ENCODE results near the gene TNFAIP1. TPM values are rescaled to one million over a fixed set of nuclear protein-coding genes. Genes with fewer than 3 reads are reported as not detected.
A peak's percentile ranks its signal among the peaks of the same experiment; 100 is the strongest.

TNFAIP1 gene
- total RNA-seq, 8 experiments from 2014 or later = 20.8 to 69.2 (median 24.8) TPM

DNA sequence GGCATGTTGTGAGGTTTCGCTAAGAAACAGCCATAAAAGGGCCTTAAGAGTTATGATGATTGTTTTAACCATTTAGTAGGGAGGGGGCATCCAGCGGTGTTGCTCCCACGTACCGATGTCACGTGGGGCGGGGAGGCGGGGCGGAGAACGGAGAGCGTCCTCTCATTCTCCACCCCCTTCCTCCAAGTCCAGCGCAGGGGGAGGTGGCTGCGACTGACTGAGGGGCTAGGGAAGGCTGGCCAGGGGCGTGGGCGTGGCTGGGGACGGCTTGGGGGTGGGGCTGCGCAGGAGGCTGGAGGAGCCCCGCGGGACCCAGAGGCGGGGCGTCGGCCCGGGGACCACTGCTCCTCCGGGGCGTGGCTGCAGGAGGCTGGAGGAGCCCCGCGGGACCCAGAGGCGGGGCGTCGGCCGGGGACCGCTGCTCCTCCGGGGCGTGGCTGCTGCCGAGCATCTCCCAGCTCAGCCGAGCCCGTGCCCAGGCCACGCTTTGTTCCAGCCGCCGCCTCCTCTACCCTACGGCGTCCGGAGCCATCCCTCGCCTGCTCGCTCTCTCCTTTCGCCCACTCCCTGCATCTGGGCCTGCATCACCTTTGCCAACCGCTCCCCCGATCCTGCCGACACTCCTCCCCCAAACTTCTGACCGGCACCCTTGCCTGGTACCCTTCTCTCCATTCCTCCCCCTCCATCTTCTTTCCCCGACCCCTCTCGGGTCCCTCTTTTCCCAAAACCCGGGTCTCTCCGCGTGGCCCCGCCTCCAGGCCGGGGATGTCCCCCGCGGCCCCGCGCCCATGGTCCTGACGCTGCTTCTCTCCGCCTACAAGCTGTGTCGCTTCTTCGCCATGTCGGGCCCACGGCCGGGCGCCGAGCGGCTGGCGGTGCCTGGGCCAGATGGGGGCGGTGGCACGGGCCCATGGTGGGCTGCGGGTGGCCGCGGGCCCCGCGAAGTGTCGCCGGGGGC is 36.0 kb downstream of the TNFAIP1 start, which contains the start of gene SARM1:
Gene SARM1 (plus strand): TSS at position 450 of the 958 bp plus-strand sequence. CDS start 339 bp downstream, at position 789.
- Histone ChIP-seq H3K4me1 (replicated peaks in 1 of 2) (peaks cover 24 to 26% of the 10 kb centered on the region in 2 donors), H3K4me3 (peak within 1 kb of the TSS; percentile 48 to 68 (median 51)), H3K27ac (peak within 1 kb of the TSS; percentile 86 to 92)
- in situ Hi-C loops (cut with MboI; ENCODE audit: low pct_unique_long_range_greater_than_20kb in 2 of 9, low sequenced_read_pairs in 9 of 9, unreplicated experiment in 9 of 9) = no loop called here
- ATAC-seq (replicated peaks in 6 of 8) = peak; percentile 83 to 91 (median 90)
- 0% methylated on average over 3 of the region's 80 CpGs; no CpG with 5 or more reads in 9 of the 10 experiments for WGBS, 10 experiments

DNA sequence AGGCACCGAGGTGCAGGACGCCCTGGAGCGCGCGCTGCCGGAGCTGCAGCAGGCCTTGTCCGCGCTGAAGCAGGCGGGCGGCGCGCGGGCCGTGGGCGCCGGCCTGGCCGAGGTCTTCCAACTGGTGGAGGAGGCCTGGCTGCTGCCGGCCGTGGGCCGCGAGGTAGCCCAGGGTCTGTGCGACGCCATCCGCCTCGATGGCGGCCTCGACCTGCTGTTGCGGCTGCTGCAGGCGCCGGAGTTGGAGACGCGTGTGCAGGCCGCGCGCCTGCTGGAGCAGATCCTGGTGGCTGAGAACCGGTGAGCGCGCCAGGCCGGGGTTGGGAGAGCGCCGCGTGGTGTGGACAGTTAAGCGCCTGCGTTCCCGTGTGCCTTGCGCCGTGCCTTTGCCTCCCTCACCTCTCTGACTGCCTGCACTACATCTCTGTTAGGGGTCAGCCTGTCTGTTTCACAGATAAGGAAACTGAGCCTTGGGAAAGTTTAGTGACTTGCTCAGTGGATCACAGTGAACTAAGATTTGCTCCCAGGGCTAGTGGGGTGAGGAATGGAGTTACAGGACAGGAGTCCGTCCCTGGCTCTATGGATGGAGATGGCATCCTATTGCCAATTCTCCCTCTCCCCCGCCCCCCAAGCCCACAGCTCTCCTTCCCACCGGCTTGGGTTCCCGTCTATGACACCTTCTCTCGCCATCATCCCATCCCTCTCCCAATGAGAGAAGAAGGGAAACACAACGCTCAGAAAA is 36.8 kb downstream of the TNFAIP1 start:
- Histone ChIP-seq H3K4me3 (peak overlapping the region; percentile 48 to 68 (median 51)), H3K27ac (peak overlapping the region; percentile 86 to 92), H3K4me1 (replicated peaks in 1 of 2) (peaks cover 24 to 26% of the 10 kb centered on the region in 2 donors)
- 6 to 20% (median 10%) methylated on average over 1 to 9 of the region's 53 CpGs; no CpG with 5 or more reads in 6 of the 10 experiments for WGBS, 10 experiments
- peak in 3 of 8 experiments; percentile 0 to 13 (median 0) for ATAC-seq (replicated peaks in 6 of 8)
- in situ Hi-C loops (cut with MboI; ENCODE audit: low pct_unique_long_range_greater_than_20kb in 2 of 9, low sequenced_read_pairs in 9 of 9, unreplicated experiment in 9 of 9) = no loop called here

DNA sequence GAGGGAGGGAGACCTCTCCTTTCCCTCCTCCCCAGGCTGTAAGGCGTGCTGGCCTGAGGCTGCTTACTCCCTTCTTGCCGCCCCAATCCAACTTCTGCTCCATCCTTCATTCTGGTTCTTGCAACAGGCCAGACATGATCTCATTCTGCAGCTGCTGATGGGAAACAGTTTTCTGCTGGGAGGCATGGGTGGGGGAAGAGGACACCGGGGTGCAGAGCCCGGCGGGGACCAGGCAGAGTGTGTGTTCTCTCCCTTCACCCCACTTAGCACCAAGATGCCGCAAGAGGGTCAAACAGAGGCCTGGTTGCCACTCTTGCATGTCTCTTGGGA is 37.3 kb downstream of the TNFAIP1 start:
- in situ Hi-C loops (cut with MboI; ENCODE audit: low pct_unique_long_range_greater_than_20kb in 2 of 9, low sequenced_read_pairs in 9 of 9, unreplicated experiment in 9 of 9) = no loop called here
- WGBS, 10 experiments = 90 to 100% (median 100%) methylated on average over 1 to 4 of the region's 6 CpGs; no CpG with 5 or more reads in 6 of the 10 experiments
- Histone ChIP-seq H3K27ac (peak overlapping the region in 1 of 2 donors; percentile 92), H3K4me3 (peak overlapping the region; percentile 48 to 68 (median 51)), H3K4me1 (replicated peaks in 1 of 2) (peaks cover 24 to 26% of the 10 kb centered on the region in 2 donors)
- no peak for ATAC-seq (replicated peaks in 6 of 8)

DNA sequence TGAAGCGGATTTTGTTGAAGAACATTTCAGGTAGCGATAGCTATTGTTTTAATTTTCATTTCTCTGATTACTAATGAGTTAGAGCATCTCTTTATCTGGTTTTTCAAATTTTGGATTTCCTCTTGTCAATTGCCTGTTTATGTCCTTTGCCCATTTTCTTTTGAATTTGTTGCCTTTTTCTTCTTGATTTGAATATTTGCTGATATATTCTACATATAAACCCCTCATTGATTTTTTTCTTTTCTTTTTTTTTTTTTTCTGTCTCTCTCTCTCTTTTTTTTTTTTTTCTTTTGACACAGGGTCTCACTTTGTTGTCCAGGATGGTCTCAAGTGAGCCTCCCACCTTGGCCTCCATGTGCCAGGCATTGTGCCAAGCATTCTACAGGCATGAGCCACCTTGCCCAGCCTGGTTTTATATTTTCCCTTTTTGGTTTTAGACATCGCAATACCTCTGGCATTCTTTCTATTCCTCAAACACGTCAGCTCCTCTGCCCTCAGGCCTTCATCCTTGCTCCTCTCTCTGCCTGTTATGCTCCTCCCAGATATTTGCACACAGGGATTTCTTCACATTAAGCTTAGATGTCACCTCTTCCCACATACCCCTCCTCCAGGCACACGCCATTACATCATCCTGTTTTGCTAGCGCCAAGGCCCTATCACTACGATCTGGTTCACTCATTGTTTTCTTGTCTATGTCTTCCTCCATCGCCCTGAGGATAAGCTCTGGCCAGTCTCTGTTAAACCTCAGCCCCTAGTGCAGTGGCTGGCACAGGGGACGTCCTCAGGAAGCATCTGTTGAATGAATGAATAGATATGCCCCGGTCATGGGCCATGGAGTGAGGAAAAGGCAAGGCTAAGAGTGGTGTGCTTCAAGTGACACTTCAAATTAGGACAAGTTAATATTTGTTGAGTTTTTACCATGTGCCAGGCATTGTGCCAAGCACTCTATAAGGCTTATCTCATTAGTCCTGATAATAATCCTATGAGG is 44.5 kb downstream of the TNFAIP1 start:
- peak in 3 of 8 experiments; percentile 51 to 64 (median 51) for ATAC-seq (replicated peaks in 6 of 8)
- in situ Hi-C loops (cut with MboI; ENCODE audit: low pct_unique_long_range_greater_than_20kb in 2 of 9, low sequenced_read_pairs in 9 of 9, unreplicated experiment in 9 of 9) = loop anchor here in 1 of 9 experiments (25.0 kb wide), 1 partner anchor 107 kb away; no protein-coding TSS in a partner anchor
- 69 to 97% (median 88%) methylated on average over 3 to 10 of the region's 10 CpGs for WGBS, 10 experiments
- H3K4me3 ChIP-seq = no peak overlapping the region
- no peak overlapping the region for H3K27ac ChIP-seq
- H3K4me1 ChIP-seq (replicated peaks in 1 of 2) = peaks cover 0 to 3% of the 10 kb centered on the region in 2 donors

DNA sequence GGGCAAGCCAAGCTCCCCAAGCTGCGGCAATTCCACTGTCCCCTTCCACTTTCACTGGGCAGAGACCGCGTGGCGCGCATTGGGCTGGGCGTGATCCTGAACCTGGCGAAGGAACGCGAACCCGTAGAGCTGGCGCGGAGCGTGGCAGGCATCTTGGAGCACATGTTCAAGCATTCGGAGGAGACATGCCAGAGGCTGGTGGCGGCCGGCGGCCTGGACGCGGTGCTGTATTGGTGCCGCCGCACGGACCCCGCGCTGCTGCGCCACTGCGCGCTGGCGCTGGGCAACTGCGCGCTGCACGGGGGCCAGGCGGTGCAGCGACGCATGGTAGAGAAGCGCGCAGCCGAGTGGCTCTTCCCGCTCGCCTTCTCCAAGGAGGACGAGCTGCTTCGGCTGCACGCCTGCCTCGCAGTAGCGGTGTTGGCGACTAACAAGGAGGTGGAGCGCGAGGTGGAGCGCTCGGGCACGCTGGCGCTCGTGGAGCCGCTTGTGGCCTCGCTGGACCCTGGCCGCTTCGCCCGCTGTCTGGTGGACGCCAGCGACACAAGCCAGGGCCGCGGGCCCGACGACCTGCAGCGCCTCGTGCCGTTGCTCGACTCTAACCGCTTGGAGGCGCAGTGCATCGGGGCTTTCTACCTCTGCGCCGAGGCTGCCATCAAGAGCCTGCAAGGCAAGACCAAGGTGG is 45.7 kb downstream of the TNFAIP1 start:
- peak in 5 of 8 experiments; percentile 39 to 79 (median 52) for ATAC-seq (replicated peaks in 6 of 8)
- in situ Hi-C loops (cut with MboI; ENCODE audit: low pct_unique_long_range_greater_than_20kb in 2 of 9, low sequenced_read_pairs in 9 of 9, unreplicated experiment in 9 of 9) = loop anchor here in 1 of 9 experiments (25.0 kb wide), 1 partner anchor 106 kb away; no protein-coding TSS in a partner anchor
- H3K4me3 ChIP-seq = no peak overlapping the region
- 0 to 30% (median 20%) methylated on average over 1 to 37 of the region's 72 CpGs; no CpG with 5 or more reads in 4 of the 10 experiments for WGBS, 10 experiments
- peaks cover 0 to 3% of the 10 kb centered on the region in 2 donors for H3K4me1 ChIP-seq (replicated peaks in 1 of 2)
- no peak overlapping the region for H3K27ac ChIP-seq

DNA sequence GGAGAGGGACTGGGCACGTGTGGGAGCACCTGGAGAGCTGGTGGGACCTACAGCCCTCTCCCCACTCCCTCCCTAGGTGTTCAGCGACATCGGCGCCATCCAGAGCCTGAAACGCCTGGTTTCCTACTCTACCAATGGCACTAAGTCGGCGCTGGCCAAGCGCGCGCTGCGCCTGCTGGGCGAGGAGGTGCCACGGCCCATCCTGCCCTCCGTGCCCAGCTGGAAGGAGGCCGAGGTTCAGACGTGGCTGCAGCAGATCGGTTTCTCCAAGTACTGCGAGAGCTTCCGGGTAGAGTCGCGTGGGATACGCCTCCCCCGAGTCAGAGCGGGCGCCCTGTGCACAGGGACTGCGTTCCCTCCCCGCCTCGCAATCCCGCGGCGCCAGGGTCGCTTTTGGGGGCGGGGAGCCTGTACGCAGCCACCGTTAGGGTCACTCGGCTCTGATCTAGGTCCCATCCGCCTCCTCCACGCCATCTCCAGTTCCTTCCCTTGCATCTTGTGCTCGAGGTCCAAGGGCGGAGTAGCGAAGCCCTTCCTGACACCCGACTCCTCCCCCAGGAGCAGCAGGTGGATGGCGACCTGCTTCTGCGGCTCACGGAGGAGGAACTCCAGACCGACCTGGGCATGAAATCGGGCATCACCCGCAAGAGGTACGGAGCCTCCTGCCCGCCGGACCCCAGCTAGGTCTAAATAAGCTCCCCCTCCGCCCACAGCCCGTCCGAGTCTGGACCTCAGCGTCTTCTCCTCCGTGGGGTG is 48.9 kb downstream of the TNFAIP1 start:
- peak in 7 of 8 experiments; percentile 19 to 98 (median 46) for ATAC-seq (replicated peaks in 6 of 8)
- in situ Hi-C loops (cut with MboI; ENCODE audit: low pct_unique_long_range_greater_than_20kb in 2 of 9, low sequenced_read_pairs in 9 of 9, unreplicated experiment in 9 of 9) = loop anchor here in 1 of 9 experiments (25.0 kb wide), 1 partner anchor 103 kb away; no protein-coding TSS in a partner anchor
- Histone ChIP-seq H3K4me3 (no peak overlapping the region), H3K27ac (no peak overlapping the region), H3K4me1 (replicated peaks in 1 of 2) (peaks cover 0 to 3% of the 10 kb centered on the region in 2 donors)
- 33 to 66% (median 60%) methylated on average over 1 to 8 of the region's 56 CpGs; no CpG with 5 or more reads in 6 of the 10 experiments for WGBS, 10 experiments

DNA sequence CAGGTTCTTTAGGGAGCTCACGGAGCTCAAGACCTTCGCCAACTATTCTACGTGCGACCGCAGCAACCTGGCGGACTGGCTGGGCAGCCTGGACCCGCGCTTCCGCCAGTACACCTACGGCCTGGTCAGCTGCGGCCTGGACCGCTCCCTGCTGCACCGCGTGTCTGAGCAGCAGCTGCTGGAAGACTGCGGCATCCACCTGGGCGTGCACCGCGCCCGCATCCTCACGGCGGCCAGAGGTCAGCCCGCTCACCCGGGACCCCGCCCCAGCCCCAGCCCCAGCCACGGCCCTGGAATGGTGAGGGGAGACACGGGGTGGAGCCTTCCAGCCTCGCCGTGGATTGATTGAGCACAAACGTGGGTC is 49.5 kb downstream of the TNFAIP1 start:
- 20 to 80% (median 78%) methylated on average over 1 to 6 of the region's 29 CpGs; no CpG with 5 or more reads in 6 of the 10 experiments for WGBS, 10 experiments
- ATAC-seq (replicated peaks in 6 of 8) = no peak
- H3K4me3 ChIP-seq = no peak overlapping the region
- H3K27ac ChIP-seq = no peak overlapping the region
- in situ Hi-C loops (cut with MboI; ENCODE audit: low pct_unique_long_range_greater_than_20kb in 2 of 9, low sequenced_read_pairs in 9 of 9, unreplicated experiment in 9 of 9) = loop anchor here in 1 of 9 experiments (25.0 kb wide), 1 partner anchor 102 kb away; no protein-coding TSS in a partner anchor
- peaks cover 0 to 3% of the 10 kb centered on the region in 2 donors for H3K4me1 ChIP-seq (replicated peaks in 1 of 2)

DNA sequence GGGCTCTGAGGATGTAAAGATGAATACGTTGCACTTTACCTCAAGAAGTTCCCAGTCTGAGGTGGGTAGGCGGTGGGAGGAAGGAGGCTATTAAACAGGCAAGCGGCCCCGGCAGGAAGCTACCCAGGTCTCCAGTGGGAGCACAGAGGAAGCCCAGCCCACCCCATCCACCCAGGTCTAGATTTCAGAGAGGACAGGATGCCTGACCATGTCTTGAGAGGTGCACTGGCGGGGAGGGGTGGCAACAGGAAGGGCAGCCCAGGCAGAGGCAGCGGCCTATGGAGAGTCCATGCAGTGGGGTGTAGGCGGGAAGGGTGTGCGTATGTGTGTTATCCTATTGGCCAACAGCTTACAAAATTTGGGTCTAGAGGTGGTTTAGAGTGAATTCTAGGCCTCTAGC is 49.8 kb downstream of the TNFAIP1 start:
- Histone ChIP-seq H3K27ac (no peak overlapping the region), H3K4me1 (replicated peaks in 1 of 2) (peaks cover 0 to 3% of the 10 kb centered on the region in 2 donors), H3K4me3 (no peak overlapping the region)
- in situ Hi-C loops (cut with MboI; ENCODE audit: low pct_unique_long_range_greater_than_20kb in 2 of 9, low sequenced_read_pairs in 9 of 9, unreplicated experiment in 9 of 9) = loop anchor here in 1 of 9 experiments (25.0 kb wide), 1 partner anchor 102 kb away; no protein-coding TSS in a partner anchor
- 80 to 100% (median 98%) methylated on average over 1 to 6 of the region's 8 CpGs; no CpG with 5 or more reads in 3 of the 10 experiments for WGBS, 10 experiments
- ATAC-seq (replicated peaks in 6 of 8) = no peak

DNA sequence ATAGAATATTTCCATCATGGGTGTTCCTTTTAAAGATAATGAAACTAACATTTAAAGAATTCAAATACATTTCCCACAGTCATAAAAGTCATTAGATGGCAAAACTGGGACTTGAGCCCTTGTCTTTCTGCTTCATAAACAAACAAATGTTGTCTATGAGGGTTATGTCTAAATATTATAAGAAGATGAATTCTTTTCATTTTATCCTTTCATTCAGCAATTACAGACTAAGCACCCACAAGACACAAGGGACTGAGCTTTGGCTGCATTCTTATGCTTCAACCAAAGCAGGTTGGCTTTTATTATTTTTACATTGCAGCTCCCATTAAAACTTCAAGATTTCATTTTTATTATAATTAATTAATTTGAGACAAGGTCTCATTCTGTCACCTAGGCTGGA is 50.8 kb downstream of the TNFAIP1 start:
- Histone ChIP-seq H3K27ac (no peak overlapping the region), H3K4me1 (replicated peaks in 1 of 2) (peaks cover 0 to 3% of the 10 kb centered on the region in 2 donors), H3K4me3 (no peak overlapping the region)
- no peak for ATAC-seq (replicated peaks in 6 of 8)
- in situ Hi-C loops (cut with MboI; ENCODE audit: low pct_unique_long_range_greater_than_20kb in 2 of 9, low sequenced_read_pairs in 9 of 9, unreplicated experiment in 9 of 9) = loop anchor here in 1 of 9 experiments (25.0 kb wide), 1 partner anchor 101 kb away; no protein-coding TSS in a partner anchor

DNA sequence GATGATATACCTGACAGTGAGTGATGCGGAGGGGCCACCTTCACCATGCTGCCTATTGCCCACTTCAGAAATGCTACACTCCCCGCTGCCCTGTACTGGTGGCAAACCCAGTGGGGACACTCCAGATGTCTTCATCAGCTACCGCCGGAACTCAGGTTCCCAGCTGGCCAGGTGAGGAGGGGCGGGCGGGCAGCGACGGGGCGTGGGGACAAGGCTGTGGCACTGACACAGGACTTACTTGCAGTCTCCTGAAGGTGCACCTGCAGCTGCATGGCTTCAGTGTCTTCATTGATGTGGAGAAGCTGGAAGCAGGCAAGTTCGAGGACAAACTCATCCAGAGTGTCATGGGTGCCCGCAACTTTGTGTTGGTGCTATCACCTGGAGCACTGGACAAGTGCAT is 52.5 kb downstream of the TNFAIP1 start:
- no peak for ATAC-seq (replicated peaks in 6 of 8)
- in situ Hi-C loops (cut with MboI; ENCODE audit: low pct_unique_long_range_greater_than_20kb in 2 of 9, low sequenced_read_pairs in 9 of 9, unreplicated experiment in 9 of 9) = loop anchor here in 1 of 9 experiments (25.0 kb wide), 1 partner anchor 99 kb away; no protein-coding TSS in a partner anchor
- WGBS, 10 experiments = 80 to 83% methylated on average over 1 of the region's 11 CpGs; no CpG with 5 or more reads in 8 of the 10 experiments

DNA sequence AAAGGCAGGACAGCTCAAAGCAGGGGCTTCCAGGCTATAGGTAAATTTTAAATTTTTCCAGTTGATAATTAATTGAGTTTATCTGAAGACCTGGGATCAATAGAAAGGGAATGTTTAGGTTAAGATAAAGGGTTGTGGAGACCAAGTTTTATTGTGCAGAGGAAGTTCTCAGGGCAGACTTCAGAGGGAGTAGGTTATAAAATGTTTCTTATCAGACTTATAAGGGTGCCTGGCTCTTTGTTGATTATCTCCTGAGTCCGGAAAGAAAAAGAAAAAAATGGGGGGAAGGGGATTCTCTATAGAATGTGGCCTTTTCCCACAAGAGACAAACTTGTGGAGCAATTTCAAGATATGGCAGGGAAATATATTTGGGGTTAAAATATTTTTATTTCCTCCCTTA is 54.6 kb downstream of the TNFAIP1 start:
- WGBS, 10 experiments = 67 to 100% (median 87%) methylated on average over 1 of the region's 1 CpG; no CpG with 5 or more reads in 2 of the 10 experiments
- no peak overlapping the region for H3K27ac ChIP-seq
- no peak overlapping the region for H3K4me3 ChIP-seq
- H3K4me1 ChIP-seq (replicated peaks in 1 of 2) = no peaks in the 10 kb centered on the region
- in situ Hi-C loops (cut with MboI; ENCODE audit: low pct_unique_long_range_greater_than_20kb in 2 of 9, low sequenced_read_pairs in 9 of 9, unreplicated experiment in 9 of 9) = loop anchor here in 1 of 9 experiments (25.0 kb wide), 1 partner anchor 97 kb away; no protein-coding TSS in a partner anchor
- no peak for ATAC-seq (replicated peaks in 6 of 8)

More for the DNA sequence above, 52.5 kb downstream of the TNFAIP1 start:
- Histone ChIP-seq H3K4me1 (replicated peaks in 1 of 2) (no peaks in the 10 kb centered on the region), H3K4me3 (no peak overlapping the region), H3K27ac (no peak overlapping the region)
